GM19240 (cell line): ENCODE data around the gene CCHCR1.
"Not testable (repeated sequence)": the region's sequence is repeated elsewhere in the genome, so short reads cannot be mapped to it uniquely, and the experiment has no call there.

Source experiments
- DNase-seq: peaks from one replicate; pipeline ENCODE4 v3.0.0; 2011; ENCODE audit warnings: low spot score; ENCODE audit not compliant: insufficient read length

Gene CCHCR1

GRCh38 chr6:31183287-31183686, 25.7 kb upstream of the CCHCR1 start:
- not testable (repeated sequence) for DNase-seq

- DNase-seq = peak; percentile 68
Observed at GRCh38 chr6:31180500-31180899, 22.9 kb upstream of the CCHCR1 start.

- no peak for DNase-seq
Observed at GRCh38 chr6:31179896-31180295, 22.3 kb upstream of the CCHCR1 start.

GRCh38 chr6:31179042-31179386, 21.4 kb upstream of the CCHCR1 start:
- DNase-seq = no peak

- no peak for DNase-seq
Observed at GRCh38 chr6:31178143-31179041, 20.8 kb upstream of the CCHCR1 start.

GRCh38 chr6:31175971-31176370, 18.4 kb upstream of the CCHCR1 start:
- no peak for DNase-seq

- DNase-seq = no peak
Observed at GRCh38 chr6:31174378-31174777, 16.8 kb upstream of the CCHCR1 start.

- DNase-seq = no peak
Observed at GRCh38 chr6:31173406-31173805, 15.8 kb upstream of the CCHCR1 start.

GRCh38 chr6:31172973-31173384, 15.4 kb upstream of the CCHCR1 start:
- no peak for DNase-seq

GRCh38 chr6:31171931-31172905, 14.6 kb upstream of the CCHCR1 start:
- DNase-seq = no peak

GRCh38 chr6:31170987-31171671, 13.5 kb upstream of the CCHCR1 start:
- no peak for DNase-seq

GRCh38 chr6:31170600-31170881, 12.9 kb upstream of the CCHCR1 start, which contains the start of gene POU5F1:
Gene POU5F1 (minus strand): TSS chr6:31170682. CDS start chr6:31170620, 62 bp downstream.
- no peak for DNase-seq

- not testable (repeated sequence) for DNase-seq
Observed at GRCh38 chr6:31169858-31170599, 12.4 kb upstream of the CCHCR1 start.

- DNase-seq = no peak
Observed at GRCh38 chr6:31169123-31169857, 11.7 kb upstream of the CCHCR1 start.

- DNase-seq = no peak
Observed at GRCh38 chr6:31168606-31169005, 11.0 kb upstream of the CCHCR1 start.

GRCh38 chr6:31165986-31166385, 8.4 kb upstream of the CCHCR1 start:
- no peak for DNase-seq

GRCh38 chr6:31165064-31165832, 7.6 kb upstream of the CCHCR1 start:
- DNase-seq = peak; percentile 57

- DNase-seq = not testable (repeated sequence)
Observed at GRCh38 chr6:31164475-31165063, 7.0 kb upstream of the CCHCR1 start.

- DNase-seq = no peak
Observed at GRCh38 chr6:31163922-31164321, 6.3 kb upstream of the CCHCR1 start.
